ENCODE results near the gene FRAS1.

The FRAS1 gene

GRCh38 chr4:78337244-78338020 lies 280.3 kb downstream of the FRAS1 start:
- no peak for DNase-seq

GRCh38 chr4:78342125-78342524 lies 285.0 kb downstream of the FRAS1 start:
- DNase-seq, result no peak

GRCh38 chr4:78343682-78344081 lies 286.6 kb downstream of the FRAS1 start:
- DNase-seq, result no peak

GRCh38 chr4:78345237-78345636 lies 288.1 kb downstream of the FRAS1 start:
- DNase-seq, result no peak

DNA sequence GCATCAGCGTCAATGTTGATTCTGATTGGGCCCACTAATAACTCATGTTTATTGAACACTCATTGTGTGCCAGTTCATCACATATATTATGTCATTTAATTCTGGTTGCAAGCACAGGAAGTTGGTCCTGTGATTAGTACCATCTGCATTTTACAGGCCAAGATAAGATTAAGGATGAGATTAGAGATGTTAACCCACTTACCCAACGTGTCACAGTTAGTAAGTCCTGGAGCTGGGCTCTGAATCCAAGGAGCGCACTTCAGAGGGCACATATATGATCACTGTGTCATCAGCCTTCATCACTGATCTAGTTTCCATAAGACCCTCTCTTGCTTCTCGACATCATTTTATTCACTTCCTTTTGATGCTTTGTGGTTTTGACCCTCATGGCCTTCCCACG lies 289.1 kb downstream of the FRAS1 start:
- no peak for DNase-seq

- DNase-seq, result no peak
Measured at GRCh38 chr4:78347527-78347926, 290.4 kb downstream of the FRAS1 start.

DNA sequence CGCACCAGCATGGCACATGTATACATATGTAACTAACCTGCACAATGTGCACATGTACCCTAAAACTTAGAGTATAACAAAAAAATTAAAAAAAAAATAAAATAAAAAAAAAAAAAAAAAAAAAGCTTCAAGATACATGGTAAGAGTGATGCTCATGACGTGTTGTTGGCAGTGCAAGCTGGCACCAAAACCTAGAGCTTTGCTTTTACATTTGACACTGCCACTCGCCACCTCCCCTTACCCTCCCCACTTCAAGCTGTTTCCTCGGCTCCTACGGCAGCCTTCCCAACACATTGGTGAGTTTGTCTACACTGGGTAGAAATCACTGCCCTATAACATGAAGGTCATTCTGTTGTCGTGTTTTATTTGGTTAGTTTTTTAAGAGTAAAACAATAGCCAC lies 296.8 kb downstream of the FRAS1 start:
- no peak for DNase-seq

GRCh38 chr4:78354782-78355181 lies 297.7 kb downstream of the FRAS1 start:
- DNase-seq, result no peak

- no peak for DNase-seq
Measured at GRCh38 chr4:78355306-78355705, 298.2 kb downstream of the FRAS1 start.

- DNase-seq, result no peak
Measured at GRCh38 chr4:78356251-78356786, 299.2 kb downstream of the FRAS1 start.

DNA sequence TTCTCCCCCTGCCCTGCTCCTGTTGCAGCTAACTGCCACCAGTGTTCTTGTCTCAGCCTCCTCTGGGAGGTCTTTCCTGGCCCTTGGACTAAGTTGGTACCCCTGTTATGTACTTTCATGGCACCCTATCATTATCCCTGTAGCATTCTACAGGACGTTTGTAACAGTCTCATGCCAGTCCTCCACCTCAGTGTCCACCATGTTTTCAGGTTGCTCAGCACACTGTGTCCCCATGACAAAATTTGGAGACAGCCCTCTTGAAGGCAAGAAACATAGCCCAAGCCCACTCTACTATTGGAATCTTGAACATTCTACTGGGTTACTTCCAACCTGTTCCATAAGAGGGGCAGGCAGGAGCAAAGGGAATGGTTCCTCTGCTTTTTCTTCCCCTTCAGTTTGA lies 300.0 kb downstream of the FRAS1 start:
- no peak for DNase-seq

GRCh38 chr4:78360466-78360865 lies 303.3 kb downstream of the FRAS1 start:
- DNase-seq, result no peak

GRCh38 chr4:78361621-78362120 lies 304.5 kb downstream of the FRAS1 start:
- no peak for DNase-seq

DNA sequence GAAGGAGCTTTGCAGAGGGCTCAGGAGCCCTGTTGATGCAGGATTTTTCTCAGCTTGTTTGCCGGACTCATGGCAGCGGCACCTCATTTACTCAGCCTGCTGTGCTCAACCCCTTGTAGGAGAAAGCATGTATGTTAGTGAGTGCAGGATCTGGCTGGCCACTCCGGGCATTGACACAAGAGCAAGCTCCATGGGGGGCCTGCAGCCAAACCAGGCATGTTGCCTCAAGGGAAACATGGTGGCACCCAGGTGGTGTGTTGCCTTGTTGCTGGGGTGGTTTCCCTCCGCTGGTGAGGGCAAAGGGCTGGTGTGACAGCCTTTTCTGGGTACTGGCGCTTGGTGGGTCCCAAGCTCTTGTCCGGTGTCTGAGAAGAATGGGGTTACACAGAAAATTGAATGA lies 305.2 kb downstream of the FRAS1 start:
- no peak for DNase-seq

- no peak for DNase-seq
Measured at GRCh38 chr4:78363031-78363570, 306.0 kb downstream of the FRAS1 start.

DNA sequence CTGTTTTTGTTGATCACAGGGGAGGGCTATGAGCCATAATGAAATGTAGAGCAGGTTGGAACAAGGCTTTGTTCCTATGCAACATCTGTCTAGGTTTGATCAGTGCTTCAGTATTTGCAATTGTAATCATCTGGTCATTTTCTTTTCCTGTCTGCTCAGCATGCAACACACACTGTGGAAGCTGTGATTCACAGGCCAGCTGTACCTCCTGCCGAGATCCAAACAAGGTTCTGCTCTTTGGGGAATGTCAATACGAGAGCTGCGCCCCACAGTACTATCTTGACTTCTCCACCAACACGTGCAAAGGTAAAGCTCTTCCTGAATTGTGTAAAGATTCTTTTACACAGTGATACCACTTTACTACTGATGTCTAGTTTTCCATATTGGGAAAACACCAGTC lies 312.6 kb downstream of the FRAS1 start:
- no peak for DNase-seq

GRCh38 chr4:78370631-78371372 lies 313.7 kb downstream of the FRAS1 start:
- no peak for DNase-seq

DNA sequence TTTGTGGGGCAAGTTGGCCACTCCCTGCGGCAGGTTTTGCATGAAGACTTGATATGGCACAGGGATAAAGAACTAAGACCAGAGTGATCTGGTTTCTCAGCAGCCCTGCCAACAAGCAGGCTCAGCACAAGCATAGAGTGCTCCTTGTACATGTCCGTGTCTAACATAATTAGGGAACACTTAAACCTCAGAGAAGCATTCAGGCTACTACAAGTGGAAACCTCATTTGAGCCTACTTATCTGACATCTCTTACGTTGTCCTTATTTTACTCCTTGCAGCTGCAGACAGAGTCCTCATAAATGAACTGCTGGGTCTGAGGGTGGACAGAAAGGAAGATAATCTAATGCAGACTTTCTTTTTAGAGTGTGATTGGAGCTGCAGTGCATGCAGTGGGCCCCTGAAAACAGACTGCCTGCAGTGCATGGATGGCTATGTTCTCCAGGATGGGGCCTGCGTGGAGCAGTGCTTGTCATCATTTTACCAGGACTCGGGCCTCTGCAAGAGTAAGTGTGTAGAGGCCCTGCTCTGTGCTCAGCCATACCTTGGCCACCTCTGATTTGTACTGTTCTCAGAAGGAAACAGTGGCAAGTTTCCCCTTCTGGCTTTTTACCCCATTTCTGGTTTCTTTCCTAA lies 315.3 kb downstream of the FRAS1 start:
- DNase-seq, result no peak

DNA sequence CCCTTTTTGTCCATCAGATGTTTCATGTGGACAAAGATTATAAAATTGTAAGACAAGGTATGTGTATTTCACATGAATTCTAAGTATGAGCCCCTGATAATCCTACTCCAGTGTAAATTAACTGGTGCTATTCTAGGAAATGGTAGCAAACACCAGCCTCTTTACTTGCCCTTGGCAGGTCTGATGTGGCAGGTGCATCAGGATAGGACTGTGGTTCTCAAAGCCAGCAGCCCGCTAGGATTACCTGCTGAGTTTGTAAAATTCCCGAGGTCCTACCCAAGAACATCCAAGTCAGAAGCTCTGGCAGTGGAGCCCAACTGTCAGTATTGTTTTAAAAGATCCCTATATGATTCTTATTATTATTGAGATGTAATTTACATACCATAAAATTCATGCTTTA lies 320.4 kb downstream of the FRAS1 start:
- no peak for DNase-seq

DNA sequence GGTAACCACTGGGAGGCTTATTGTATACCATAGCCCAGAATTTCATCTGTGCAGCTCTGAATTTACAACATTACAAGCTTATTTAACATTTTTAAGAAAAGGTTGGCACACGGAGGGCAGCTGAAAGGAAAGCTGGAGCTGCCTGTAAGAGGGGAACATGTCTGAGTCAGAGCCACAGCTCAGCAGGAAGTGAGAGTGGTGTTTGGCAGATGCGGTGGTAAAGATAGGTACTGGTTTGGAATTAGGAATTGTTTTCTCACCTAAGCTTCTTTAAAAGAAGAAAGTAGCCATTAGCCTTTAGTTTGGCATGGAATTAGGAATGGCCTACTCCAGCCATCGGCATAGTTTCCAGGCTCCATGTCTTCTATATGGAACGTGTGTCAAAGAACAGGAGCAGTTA lies 321.9 kb downstream of the FRAS1 start:
- no peak for DNase-seq

DNA sequence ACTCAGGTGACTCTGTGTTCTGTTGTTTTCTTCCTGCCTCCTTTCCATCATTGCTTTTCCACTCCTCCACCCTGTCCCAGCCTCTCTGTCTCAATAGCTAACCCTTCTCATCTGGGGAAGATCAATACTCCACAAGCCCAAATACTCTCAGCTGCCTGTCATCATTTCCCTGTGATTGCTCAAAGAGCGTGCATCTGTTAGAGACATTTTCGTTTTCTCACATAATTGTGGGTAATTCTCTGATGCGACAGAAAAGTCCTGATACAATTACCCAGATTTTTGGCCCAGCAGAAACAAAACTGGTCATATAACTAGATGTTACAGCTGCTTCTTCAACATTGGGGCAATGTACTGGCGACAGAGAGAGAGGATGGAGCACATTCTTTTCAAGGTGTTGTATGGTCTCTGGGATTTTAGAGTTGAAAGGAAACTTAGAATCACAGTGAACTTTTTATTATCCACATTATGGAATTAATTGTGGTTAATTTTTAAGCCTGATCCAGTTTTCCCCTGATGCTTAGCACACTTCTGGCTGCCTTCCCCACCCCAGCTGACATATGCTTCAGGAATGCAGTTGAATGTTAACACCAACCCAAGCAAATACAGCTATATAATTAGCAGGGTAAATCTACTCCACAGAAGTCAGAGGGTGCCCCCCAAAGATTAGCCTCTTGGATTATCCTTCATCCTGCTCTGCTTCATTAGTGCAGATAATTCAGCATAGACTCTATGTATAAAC lies 323.0 kb downstream of the FRAS1 start:
- DNase-seq, result no peak

- DNase-seq, result no peak
Measured at GRCh38 chr4:78386679-78387078, 329.6 kb downstream of the FRAS1 start.

GRCh38 chr4:78395642-78396041 lies 338.5 kb downstream of the FRAS1 start:
- DNase-seq, result no peak
